Thoracic aorta (tissue), 2 donors: ENCODE data around the gene EFHB. TPM values are rescaled to one million over a fixed set of nuclear protein-coding genes. Genes with fewer than 3 reads are reported as not detected.

Experiments
- ATAC-seq: fragments of 150-250 bp; one replicate; pipeline ENCODE4 v1.8.0; 2017; ENCODE audit warnings: low read depth; ENCODE audit not compliant: insufficient number of reproducible peaks, low FRiP score
- DNase-seq: peaks from one replicate; pipeline ENCODE4 v3.0.0-alpha.2; 2020; ENCODE audit warnings: low spot score
- H3K27ac ChIP-seq, 2 donors: fragments of 200-600 bp; sonication (generic); 1 replicate in 1 of 2; 2 replicates in 1 of 2; pipeline ENCODE4 v1.5.1; 2016; ENCODE audit warnings: mild to moderate bottlenecking in 2 of 2, moderate library complexity in 2 of 2
- H3K27me3 ChIP-seq: fragments of 200-600 bp; sonication (generic); replicated peaks from 2 replicates; pipeline ENCODE4 v1.6.0; 2016; ENCODE audit warnings: mild to moderate bottlenecking; ENCODE audit not compliant: insufficient read depth
- H3K36me3 ChIP-seq: fragments of 200-600 bp; sonication (generic); one replicate; pipeline ENCODE4 v1.5.1; 2016
- H3K4me1 ChIP-seq, 2 donors: fragments of 200-600 bp; sonication (generic); 1 replicate in 1 of 2; 2 replicates in 1 of 2; pipeline versions ENCODE4 v1.5.1 to v1.6.0; 2016; ENCODE audit warnings: low read depth in 2 of 2, mild to moderate bottlenecking in 1 of 2; ENCODE audit not compliant: control insufficient read depth in 1 of 2
- H3K4me3 ChIP-seq: fragments of 200-600 bp; sonication (generic); 2 replicates; pipeline ENCODE4 v1.5.1; 2016; ENCODE audit warnings: mild to moderate bottlenecking
- H3K9me3 ChIP-seq: fragments of 200-600 bp; sonication (generic); 2 replicates; pipeline ENCODE4 v1.5.1; 2016
- CTCF ChIP-seq: fragments of 200-600 bp; sonication (generic); IDR thresholded peaks from one replicate; pipeline ENCODE4 v1.5.1; 2019; ENCODE audit warnings: antibody characterized with exemption
- total RNA-seq, 2 donors: library from RNA; depleted of rRNA; stranded (reverse); fragments of >200 nt; gene quantifications; one replicate each; pipeline versions ENCODE4 v1.1.0 to v1.2.3, GENCODE V29; 2016

The EFHB gene
- total RNA-seq, 2 donors from 2014 or later: 0.41 to 0.42 TPM

GRCh38 chr3:19931180-19931692 is 2.8 kb downstream of the EFHB start:
- Histone ChIP-seq H3K27ac (no peak overlapping the region), H3K27me3 (no peaks in the 10 kb centered on the region), H3K36me3 (no peaks in the 10 kb centered on the region), H3K4me1 (no peaks in the 10 kb centered on the region), H3K9me3 (no peaks in the 10 kb centered on the region), H3K4me3 (no peak overlapping the region)
- DNase-seq: no peak
- no peak for ATAC-seq
- no peak for TF ChIP-seq CTCF

GRCh38 chr3:19920401-19921080 is 13.5 kb downstream of the EFHB start:
- TF ChIP-seq CTCF: no peak

GRCh38 chr3:19917167-19917566 is 16.9 kb downstream of the EFHB start:
- Histone ChIP-seq H3K27me3 (no peaks in the 10 kb centered on the region), H3K4me1 (no peaks in the 10 kb centered on the region), H3K4me3 (no peak overlapping the region), H3K9me3 (peaks cover 4% of the 10 kb centered on the region), H3K36me3 (no peaks in the 10 kb centered on the region), H3K27ac (no peak overlapping the region)
- DNase-seq (no peak), ATAC-seq (no peak)
- no peak for TF ChIP-seq CTCF

More at GRCh38 chr3:19920401-19921080, 13.5 kb downstream of the EFHB start:
- H3K4me3 ChIP-seq: no peak overlapping the region
- no peak for ATAC-seq
- no peaks in the 10 kb centered on the region for H3K27me3 ChIP-seq
- H3K4me1 ChIP-seq: no peaks in the 10 kb centered on the region
- no peaks in the 10 kb centered on the region for H3K9me3 ChIP-seq
- H3K36me3 ChIP-seq: no peaks in the 10 kb centered on the region
- no peak overlapping the region for H3K27ac ChIP-seq
- no peak for DNase-seq

- Histone ChIP-seq H3K27me3 (no peaks in the 10 kb centered on the region), H3K27ac (no peak overlapping the region), H3K4me3 (no peak overlapping the region), H3K36me3 (no peaks in the 10 kb centered on the region), H3K4me1 (no peaks in the 10 kb centered on the region), H3K9me3 (peaks cover 12% of the 10 kb centered on the region)
- no peak for TF ChIP-seq CTCF
- DNase-seq: no peak
- ATAC-seq: no peak
Measured at GRCh38 chr3:19911452-19911851, 22.6 kb downstream of the EFHB start.

GRCh38 chr3:19907523-19907922 is 26.5 kb downstream of the EFHB start:
- H3K27ac ChIP-seq: no peak overlapping the region
- H3K4me1 ChIP-seq: no peaks in the 10 kb centered on the region
- H3K4me3 ChIP-seq: no peak overlapping the region
- DNase-seq (no peak), ATAC-seq (no peak)
- H3K27me3 ChIP-seq: no peaks in the 10 kb centered on the region
- H3K9me3 ChIP-seq: peaks cover 8% of the 10 kb centered on the region
- H3K36me3 ChIP-seq: no peaks in the 10 kb centered on the region
- TF ChIP-seq CTCF: no peak
